H1 (cell line): Measurements from ENCODE around the gene LHFPL6.

Experiments
- CEBPB ChIP-seq: IDR thresholded peaks from 2 replicates; pipeline ENCODE4 v1.6.1; 2012; ENCODE audit warnings: low read depth, low read length
- CHD7 ChIP-seq: fragments of 300-600 bp; sonication (generic); IDR thresholded peaks from 2 replicates; pipeline ENCODE4 v1.7.1; 2012; ENCODE audit warnings: low read length, moderate library complexity, mild to moderate bottlenecking, inconsistent platforms; ENCODE audit not compliant: insufficient replicate concordance
- CTBP2 ChIP-seq: IDR thresholded peaks from 2 replicates; pipeline ENCODE4 v1.7.0; 2011; ENCODE audit warnings: borderline replicate concordance, mild to moderate bottlenecking, moderate library complexity, mixed read lengths, low read length; ENCODE audit not compliant: insufficient read depth, insufficient read length
- CTCF ChIP-seq, 3 experiments: IDR thresholded peaks; 1 replicate in 2 of 3; 2 replicates in 1 of 3; pipeline versions ENCODE4 v1.5.1 to v1.6.1; 2011; ENCODE audit warnings: low read length in 3 of 3, mild to moderate bottlenecking in 3 of 3, inconsistent platforms in 2 of 3, low read depth in 1 of 3, moderate library complexity in 1 of 3; ENCODE audit not compliant: insufficient read depth in 1 of 3; ENCODE audit errors: control extremely low read depth in 1 of 3
- EZH2 ChIP-seq: fragments of 200-600 bp; sonication (generic); IDR thresholded peaks from 2 replicates; pipeline ENCODE4 v1.7.1; 2012; ENCODE audit warnings: low read depth, mild to moderate bottlenecking, moderate library complexity, low read length, inconsistent platforms; ENCODE audit not compliant: severe bottlenecking
- FOSL1 ChIP-seq: IDR thresholded peaks from 2 replicates; pipeline ENCODE4 v1.6.1; 2011; ENCODE audit warnings: mild to moderate bottlenecking, low read depth, low read length, moderate library complexity; ENCODE audit not compliant: insufficient read depth
- HDAC2 ChIP-seq, 2 experiments: fragments of 300-600 bp in 1 of 2; sonication (generic) in 1 of 2; IDR thresholded peaks; 2 replicates each; pipeline ENCODE4 v1.6.1; 2011 to 2012; ENCODE audit warnings: low read depth in 2 of 2, low read length in 2 of 2, mild to moderate bottlenecking in 2 of 2, moderate library complexity in 2 of 2, borderline replicate concordance in 1 of 2, inconsistent platforms in 1 of 2
- KDM1A ChIP-seq: fragments of 200-600, 300-600 bp; sonication (generic); IDR thresholded peaks from 2 replicates; pipeline ENCODE4 v1.7.1; 2016; ENCODE audit warnings: mild to moderate bottlenecking, low read length, borderline replicate concordance
- RAD21 ChIP-seq, 2 experiments: IDR thresholded peaks in 1 of 2; conservative IDR thresholded peaks in 1 of 2; 2 replicates each; pipeline ENCODE4 v1.6.1; 2011; ENCODE audit warnings: low read depth in 2 of 2, low read length in 2 of 2, improper control_type of control experiment in 1 of 2, inconsistent platforms in 1 of 2, mild to moderate bottlenecking in 1 of 2, moderate library complexity in 1 of 2
- SRF ChIP-seq: IDR thresholded peaks from 2 replicates; pipeline ENCODE4 v1.6.1; 2011; ENCODE audit warnings: mild to moderate bottlenecking, low read depth, low read length, moderate library complexity

- no peak for TF ChIP-seq HDAC2 (IDR thresholded peaks at IDR 0.05; ENCODE audit: borderline replicate concordance in 1 of 2, low read depth in 2 of 2, low read length in 2 of 2)
- no peak for TF ChIP-seq SRF
- TF ChIP-seq KDM1A: no peak
- TF ChIP-seq CTCF (IDR thresholded peaks at IDR 0.05; ENCODE audit: control extremely low read depth in 1 of 3, insufficient read depth in 1 of 3, low read depth in 1 of 3, low read length in 3 of 3): no peak
- no peak for TF ChIP-seq FOSL1
- no peak for TF ChIP-seq RAD21 (IDR thresholded peaks at IDR 0.05 in 1 of 2, conservative IDR thresholded peaks at IDR 0.05 in 1 of 2; ENCODE audit: low read depth in 2 of 2, low read length in 2 of 2)
- TF ChIP-seq CHD7: no peak
- no peak for TF ChIP-seq CEBPB
- TF ChIP-seq EZH2: no peak
- TF ChIP-seq CTBP2: no peak
Measured at GRCh38 chr13:39370048-39370447, 232.9 kb downstream of the LHFPL6 start.
